RWPE1 (cell line): ENCODE data around the gene FURIN.

Experiments used
- CTCF ChIA-PET: fragments of 350-600 bp; sonication (Branson Sonifier 250); formaldehyde crosslinking; extraction: SDS; loops from one replicate; lab custom pipeline; 2021; lab: Yijun Ruan, JAX
- POLR2A ChIA-PET: fragments of 400-600 bp; formaldehyde crosslinking; extraction: SDS; loops from one replicate; lab custom pipeline; 2020; ENCODE audit warnings: antibody characterized with exemption; ENCODE audit not compliant: low non-redundant PET; lab: Yijun Ruan, JAX
- DNase-seq: peaks from one replicate; pipeline ENCODE4 v3.0.0; 2012; ENCODE audit warnings: low spot score
- H3K27ac ChIP-seq: fragments of 450-650 bp; 2 replicates; pipeline ENCODE4 v1.5.1; 2017
- TF ChIP-seq, protein P1 (sequence below): fragments of 450-650 bp; conservative IDR thresholded peaks from 2 replicates; pipeline ENCODE4 v1.5.1; 2017; ENCODE audit warnings: low read depth, mild to moderate bottlenecking

The FURIN gene

DNA sequence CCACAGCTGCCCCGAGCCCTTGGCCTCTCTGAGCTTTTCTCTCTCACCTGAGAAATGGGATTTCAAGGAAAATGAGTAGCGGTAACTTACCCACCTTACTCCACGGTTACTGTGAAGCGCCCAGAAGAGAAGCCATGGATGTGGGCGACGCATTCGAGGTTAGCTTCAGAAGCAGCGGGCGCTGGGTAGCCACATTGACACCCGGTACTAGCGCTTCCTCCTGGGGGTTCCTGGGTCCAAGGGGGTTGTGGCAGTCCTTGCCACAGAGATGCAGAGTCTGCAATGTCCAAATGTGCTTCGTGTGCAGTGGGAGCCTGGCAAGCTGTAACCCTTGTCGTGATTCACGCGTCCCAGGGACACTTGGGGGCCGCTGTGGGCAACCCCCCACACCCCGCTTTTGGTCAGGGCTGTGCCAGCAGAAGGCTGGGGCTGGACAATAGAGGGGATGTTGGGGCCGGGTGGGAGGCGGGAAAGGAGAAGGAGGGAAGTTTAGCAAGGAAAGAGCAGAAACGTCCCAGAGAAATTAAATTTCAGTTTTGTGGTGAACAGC lies 41.4 kb upstream of the FURIN start:
- H3K27ac ChIP-seq = no peak overlapping the region
- POLR2A ChIA-PET = interaction anchor here (0.6 kb wide), 1 partner anchor 12 kb away, joined by 3 read pairs; no protein-coding TSS in a partner anchor
- TF ChIP-seq, protein P1, sequence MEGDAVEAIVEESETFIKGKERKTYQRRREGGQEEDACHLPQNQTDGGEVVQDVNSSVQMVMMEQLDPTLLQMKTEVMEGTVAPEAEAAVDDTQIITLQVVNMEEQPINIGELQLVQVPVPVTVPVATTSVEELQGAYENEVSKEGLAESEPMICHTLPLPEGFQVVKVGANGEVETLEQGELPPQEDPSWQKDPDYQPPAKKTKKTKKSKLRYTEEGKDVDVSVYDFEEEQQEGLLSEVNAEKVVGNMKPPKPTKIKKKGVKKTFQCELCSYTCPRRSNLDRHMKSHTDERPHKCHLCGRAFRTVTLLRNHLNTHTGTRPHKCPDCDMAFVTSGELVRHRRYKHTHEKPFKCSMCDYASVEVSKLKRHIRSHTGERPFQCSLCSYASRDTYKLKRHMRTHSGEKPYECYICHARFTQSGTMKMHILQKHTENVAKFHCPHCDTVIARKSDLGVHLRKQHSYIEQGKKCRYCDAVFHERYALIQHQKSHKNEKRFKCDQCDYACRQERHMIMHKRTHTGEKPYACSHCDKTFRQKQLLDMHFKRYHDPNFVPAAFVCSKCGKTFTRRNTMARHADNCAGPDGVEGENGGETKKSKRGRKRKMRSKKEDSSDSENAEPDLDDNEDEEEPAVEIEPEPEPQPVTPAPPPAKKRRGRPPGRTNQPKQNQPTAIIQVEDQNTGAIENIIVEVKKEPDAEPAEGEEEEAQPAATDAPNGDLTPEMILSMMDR = no peak
- no peak for DNase-seq
- CTCF ChIA-PET = interaction anchor here (0.7 kb wide), 1 partner anchor 106 kb away, joined by 3 read pairs; no protein-coding TSS in a partner anchor

DNA sequence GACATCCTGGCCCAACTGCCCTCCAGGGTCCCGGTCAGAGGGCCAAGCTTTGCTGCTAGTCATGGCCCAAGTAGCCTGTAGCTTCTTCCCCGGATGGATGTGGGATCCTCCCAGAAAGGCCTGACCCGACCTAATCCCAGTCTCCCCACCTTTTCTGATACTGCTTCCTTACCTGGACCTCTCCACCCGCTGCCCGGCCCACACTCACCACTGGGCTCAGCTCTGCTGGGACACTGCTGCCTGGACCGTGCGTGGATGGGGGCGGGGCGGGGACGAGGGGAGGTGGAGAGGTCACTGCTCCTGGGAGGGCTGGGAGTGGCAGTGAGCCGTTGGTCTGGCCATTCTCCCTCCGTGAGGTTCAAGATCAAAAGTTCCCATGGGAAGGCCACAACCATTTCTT lies 40.3 kb upstream of the FURIN start:
- DNase-seq = no peak
- CTCF ChIA-PET = interaction anchor here (0.5 kb wide), 1 partner anchor 1224 kb away, joined by 3 read pairs; no protein-coding TSS in a partner anchor
- TF ChIP-seq, protein P1 = no peak
- POLR2A ChIA-PET = no interaction called here
- H3K27ac ChIP-seq = no peak overlapping the region

DNA sequence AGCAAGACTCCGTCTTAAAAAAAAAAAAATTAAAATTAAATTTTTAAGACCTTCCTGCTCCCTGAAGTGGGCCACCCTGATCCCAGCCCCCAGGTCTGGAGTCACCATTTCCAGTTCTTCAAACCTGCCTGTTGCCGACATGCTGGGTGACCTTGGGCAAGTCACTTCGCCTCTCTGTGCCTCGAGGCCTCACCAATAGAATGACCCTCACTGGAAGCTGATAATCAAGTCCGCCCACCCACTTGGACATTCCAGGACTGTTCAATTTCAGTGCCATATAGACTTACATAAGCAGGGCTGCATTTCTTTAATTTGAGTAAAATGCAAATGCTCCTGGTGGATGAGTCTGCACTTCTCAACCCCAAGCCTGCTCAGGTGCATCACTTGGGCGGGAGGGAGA lies 39.3 kb upstream of the FURIN start:
- TF ChIP-seq, protein P1 = no peak
- POLR2A ChIA-PET = no interaction called here
- no peak overlapping the region for H3K27ac ChIP-seq
- CTCF ChIA-PET = no interaction called here
- DNase-seq = no peak

DNA sequence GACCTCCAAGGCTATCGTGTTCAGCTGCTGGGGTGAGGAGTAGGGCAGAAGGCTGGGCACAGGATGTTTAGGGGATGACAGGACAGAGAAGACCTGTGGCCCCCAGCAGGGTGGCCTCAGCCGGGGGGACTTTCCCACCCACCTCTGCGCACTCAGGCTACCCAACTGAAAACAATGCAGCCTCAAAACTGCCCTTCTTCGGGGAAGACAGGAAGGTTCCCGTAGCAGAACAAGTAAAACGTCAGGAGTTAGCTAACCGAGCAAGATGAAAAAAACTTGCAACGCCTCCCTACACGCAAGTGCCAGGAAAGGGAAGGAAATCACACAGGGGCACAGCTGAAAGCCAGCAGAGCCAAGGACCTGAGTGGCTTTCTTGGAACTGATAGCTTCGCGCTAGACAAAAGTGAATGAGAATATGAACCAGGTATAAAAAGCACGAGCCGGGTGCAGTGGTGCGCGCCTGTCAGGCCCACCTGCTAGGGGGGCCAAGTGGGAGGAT lies 38.4 kb upstream of the FURIN start:
- no peak for DNase-seq
- POLR2A ChIA-PET = no interaction called here
- TF ChIP-seq, protein P1 = no peak
- H3K27ac ChIP-seq = no peak overlapping the region
- CTCF ChIA-PET = no interaction called here

DNA sequence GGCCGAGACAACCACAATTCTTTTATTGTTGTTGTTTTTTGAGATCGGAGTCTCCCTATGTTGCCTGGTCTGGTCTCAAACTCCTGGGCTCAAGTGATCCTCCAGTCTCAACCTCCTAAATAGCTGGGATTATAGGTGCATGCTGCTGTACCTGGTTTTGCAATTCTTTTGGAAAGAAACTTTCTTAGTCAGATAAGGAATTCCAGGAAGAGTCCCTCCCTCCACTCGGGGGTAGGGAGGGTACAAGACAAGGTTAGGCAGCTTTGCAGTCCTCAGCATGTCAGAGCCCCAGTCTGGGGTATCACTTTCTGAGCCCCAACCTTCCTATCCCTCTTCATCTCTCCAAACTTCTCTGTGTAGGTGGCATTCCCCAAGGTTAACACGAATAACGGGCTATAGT lies 33.8 kb upstream of the FURIN start:
- CTCF ChIA-PET = no interaction called here
- no peak overlapping the region for H3K27ac ChIP-seq
- TF ChIP-seq, protein P1 = no peak
- DNase-seq = no peak
- POLR2A ChIA-PET = no interaction called here

DNA sequence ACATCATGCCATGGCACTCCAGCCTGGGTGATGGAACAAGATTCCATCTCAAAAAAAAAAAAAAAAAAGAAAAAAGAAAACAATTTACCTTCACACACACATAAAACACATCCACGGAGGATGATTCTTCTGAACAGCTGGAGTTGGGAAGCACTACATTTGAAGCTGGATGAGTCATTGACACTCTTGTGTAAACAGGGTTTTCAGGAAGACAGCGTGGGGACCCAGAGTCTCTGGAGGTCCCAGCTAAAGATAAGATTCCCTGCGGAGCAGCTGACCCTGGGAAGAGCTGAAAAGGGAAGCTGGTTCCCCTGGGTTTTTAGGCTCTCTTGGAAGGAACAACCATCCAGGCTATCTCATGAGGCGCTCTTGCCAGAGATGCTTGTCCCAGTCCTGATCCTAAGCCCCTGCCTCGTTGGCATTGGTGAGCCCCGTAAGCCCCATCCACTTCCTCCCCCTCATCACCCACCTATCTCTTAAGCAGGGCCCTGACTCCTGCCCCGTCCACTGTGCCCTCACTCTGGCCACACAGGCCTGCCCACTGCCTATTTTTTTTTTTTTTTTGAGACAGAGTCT lies 32.0 kb upstream of the FURIN start:
- no peak overlapping the region for H3K27ac ChIP-seq
- ChIA-PET CTCF (interaction anchor here (0.6 kb wide), 1 partner anchor 715 kb away, joined by 3 read pairs; no protein-coding TSS in a partner anchor), POLR2A (no interaction called here)
- DNase-seq = no peak
- TF ChIP-seq, protein P1 = no peak
